Neural progenitor cell (in vitro differentiated cells): ENCODE data around the gene GLDN. TPM values are rescaled to one million over a fixed set of nuclear protein-coding genes. Genes with fewer than 3 reads are reported as not detected.

Source experiments
- DNase-seq: peaks from one replicate; pipeline ENCODE4 v3.0.0-alpha.2; 2016; ENCODE audit warnings: low spot score
- H2AFZ ChIP-seq: fragments of 200-600 bp; sonication (generic); replicated peaks from 2 replicates; pipeline ENCODE4 v1.6.1; 2016; ENCODE audit warnings: antibody characterized with exemption
- H3F3A ChIP-seq: fragments of 200-600 bp; sonication (generic); 2 replicates; pipeline ENCODE4 v1.6.1; 2016; ENCODE audit warnings: antibody characterized with exemption, low read depth
- H3K27ac ChIP-seq: fragments of 200-600 bp; sonication (generic); 2 replicates; pipeline ENCODE4 v1.5.1; 2016; ENCODE audit warnings: mild to moderate bottlenecking
- H3K27me3 ChIP-seq: fragments of 200-600 bp; sonication (generic); 2 replicates; pipeline ENCODE4 v1.6.1; 2016; ENCODE audit warnings: mild to moderate bottlenecking, moderate library complexity
- H3K36me3 ChIP-seq: fragments of 200-600 bp; sonication (generic); 2 replicates; pipeline ENCODE4 v1.5.1; 2016
- H3K4me1 ChIP-seq: fragments of 200-600 bp; sonication (generic); 2 replicates; pipeline ENCODE4 v1.6.1; 2016; ENCODE audit warnings: mixed run types
- H3K4me2 ChIP-seq: fragments of 200-600 bp; sonication (generic); 2 replicates; pipeline ENCODE4 v1.6.1; 2016
- H3K4me3 ChIP-seq: fragments of 200-600 bp; sonication (generic); 2 replicates; pipeline ENCODE4 v1.5.1; 2016
- H3K79me2 ChIP-seq: fragments of 200-600 bp; sonication (generic); 2 replicates; pipeline ENCODE4 v1.6.1; 2016; ENCODE audit warnings: low read depth
- H3K9ac ChIP-seq: fragments of 200-600 bp; sonication (generic); 2 replicates; pipeline ENCODE4 v1.6.1; 2016
- H3K9me3 ChIP-seq: fragments of 200-600 bp; sonication (generic); 2 replicates; pipeline ENCODE4 v1.5.1; 2016; ENCODE audit warnings: low read depth
- H4K20me1 ChIP-seq: fragments of 200-600 bp; sonication (generic); 2 replicates; pipeline ENCODE4 v1.6.1; 2016; ENCODE audit warnings: low read depth
- H3K27ac Mint-ChIP-seq: 3 replicates; pipeline ENCODE4 v1.8.0; 2021; ENCODE audit warnings: mixed read lengths
- H3K27me3 Mint-ChIP-seq: 2 replicates; pipeline ENCODE4 v1.8.0; 2022; ENCODE audit warnings: low read depth, mild to moderate bottlenecking, inconsistent platforms, moderate library complexity, mixed read lengths; ENCODE audit not compliant: insufficient read depth
- H3K36me3 Mint-ChIP-seq: 3 replicates; pipeline ENCODE4 v1.8.0; 2021; ENCODE audit warnings: mixed read lengths
- H3K4me1 Mint-ChIP-seq: 3 replicates; pipeline ENCODE4 v1.8.0; 2021; ENCODE audit warnings: mixed read lengths
- H3K4me3 Mint-ChIP-seq: 3 replicates; pipeline ENCODE4 v1.8.0; 2021; ENCODE audit warnings: mild to moderate bottlenecking, moderate library complexity, mixed read lengths
- H3K9me3 Mint-ChIP-seq: 3 replicates; pipeline ENCODE4 v1.8.0; 2020; ENCODE audit warnings: mixed read lengths
- EZH2 ChIP-seq: fragments of 200-600 bp; sonication (generic); IDR thresholded peaks from 2 replicates; pipeline ENCODE4 v1.6.1; 2017; ENCODE audit warnings: antibody characterized with exemption, mild to moderate bottlenecking, moderate library complexity
- EZH2phosphoT487 ChIP-seq: fragments of 200-600 bp; sonication (generic); IDR thresholded peaks from 2 replicates; pipeline ENCODE4 v1.6.1; 2017; ENCODE audit warnings: antibody characterized with exemption
- total RNA-seq: library from RNA; depleted of rRNA; stranded (reverse); fragments of >200 nt; gene quantifications from 2 replicates; pipeline ENCODE4 v1.2.3, GENCODE V29; 2015; ENCODE audit warnings: low replicate concordance
- TF ChIP-seq, protein P1 (sequence below): fragments of 200-600 bp; sonication (generic); IDR thresholded peaks from 2 replicates; pipeline ENCODE4 v1.5.1; 2017; ENCODE audit warnings: antibody characterized with exemption, mild to moderate bottlenecking

Gene GLDN
- total RNA-seq, 1 donor from 2014 or later: 5.3 TPM

DNA sequence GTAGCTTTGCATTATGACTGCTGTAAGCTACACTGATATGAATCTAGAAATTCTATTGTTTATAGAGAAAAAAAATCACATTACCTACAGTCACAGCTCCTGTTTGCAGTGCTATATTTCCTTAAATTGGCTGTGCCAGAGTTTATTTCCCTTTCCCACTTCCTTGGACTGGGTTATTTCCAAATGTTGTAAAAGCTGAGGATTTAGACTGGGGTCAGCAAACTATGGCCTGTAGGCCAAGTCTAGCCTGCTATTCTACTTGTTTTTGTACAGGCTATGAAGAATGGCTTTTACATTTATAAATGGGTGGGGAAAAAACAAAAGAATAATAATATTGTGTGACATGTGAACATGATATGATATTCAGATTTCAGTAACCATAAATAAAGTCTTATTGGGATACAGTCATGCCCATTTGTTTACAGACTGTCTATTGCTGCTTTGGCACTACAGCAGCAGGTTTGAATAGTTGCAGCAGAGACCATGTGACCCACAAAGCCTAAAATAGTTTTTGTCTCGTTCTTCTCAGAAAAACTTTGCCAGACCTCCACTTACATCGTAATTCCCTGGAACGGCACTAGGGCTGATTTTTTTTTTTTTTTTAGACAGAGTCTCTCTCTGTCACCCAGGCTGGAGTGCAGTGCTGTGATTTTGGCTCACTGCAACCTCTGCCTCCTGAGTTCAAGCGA is 7.8 kb downstream of the GLDN start:
- Mint-ChIP-seq H3K4me3 (no peak overlapping the region), H3K4me1 (no peaks in the 10 kb centered on the region), H3K27me3 (no peaks in the 10 kb centered on the region), H3K36me3 (no peaks in the 10 kb centered on the region), H3K27ac (no peak overlapping the region), H3K9me3 (no peaks in the 10 kb centered on the region)
- Histone ChIP-seq H2AFZ (no peak overlapping the region), H3K36me3 (no peaks in the 10 kb centered on the region), H3F3A (no peaks in the 10 kb centered on the region), H3K4me3 (no peak overlapping the region), H3K27me3 (peaks cover 9% of the 10 kb centered on the region), H3K79me2 (no peaks in the 10 kb centered on the region), H3K9me3 (no peaks in the 10 kb centered on the region), H3K4me1 (no peaks in the 10 kb centered on the region), H4K20me1 (no peaks in the 10 kb centered on the region), H3K9ac (no peak overlapping the region), H3K4me2 (no peak overlapping the region), H3K27ac (no peak overlapping the region)
- TF ChIP-seq, protein P1, sequence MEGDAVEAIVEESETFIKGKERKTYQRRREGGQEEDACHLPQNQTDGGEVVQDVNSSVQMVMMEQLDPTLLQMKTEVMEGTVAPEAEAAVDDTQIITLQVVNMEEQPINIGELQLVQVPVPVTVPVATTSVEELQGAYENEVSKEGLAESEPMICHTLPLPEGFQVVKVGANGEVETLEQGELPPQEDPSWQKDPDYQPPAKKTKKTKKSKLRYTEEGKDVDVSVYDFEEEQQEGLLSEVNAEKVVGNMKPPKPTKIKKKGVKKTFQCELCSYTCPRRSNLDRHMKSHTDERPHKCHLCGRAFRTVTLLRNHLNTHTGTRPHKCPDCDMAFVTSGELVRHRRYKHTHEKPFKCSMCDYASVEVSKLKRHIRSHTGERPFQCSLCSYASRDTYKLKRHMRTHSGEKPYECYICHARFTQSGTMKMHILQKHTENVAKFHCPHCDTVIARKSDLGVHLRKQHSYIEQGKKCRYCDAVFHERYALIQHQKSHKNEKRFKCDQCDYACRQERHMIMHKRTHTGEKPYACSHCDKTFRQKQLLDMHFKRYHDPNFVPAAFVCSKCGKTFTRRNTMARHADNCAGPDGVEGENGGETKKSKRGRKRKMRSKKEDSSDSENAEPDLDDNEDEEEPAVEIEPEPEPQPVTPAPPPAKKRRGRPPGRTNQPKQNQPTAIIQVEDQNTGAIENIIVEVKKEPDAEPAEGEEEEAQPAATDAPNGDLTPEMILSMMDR: no peak
- DNase-seq: no peak

DNA sequence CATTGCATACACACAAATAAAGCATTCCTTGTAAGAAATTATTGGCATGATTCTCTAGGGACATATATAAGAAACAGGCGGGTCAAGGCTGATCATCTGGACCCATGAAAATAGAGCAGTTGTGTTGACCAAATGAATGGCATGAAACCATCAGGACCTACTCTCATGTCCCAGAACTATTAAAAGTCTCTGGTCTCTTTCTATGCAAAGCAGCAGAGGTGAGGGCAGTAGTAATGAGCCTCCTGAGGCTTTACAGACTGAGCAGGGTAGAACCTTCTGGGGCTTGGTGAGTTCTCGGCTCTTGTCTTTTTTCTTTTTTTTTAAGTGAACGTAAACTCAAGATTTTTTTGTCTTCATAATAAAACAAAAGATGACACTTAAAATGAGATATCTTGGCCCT is 9.3 kb downstream of the GLDN start:
- H3K4me2 ChIP-seq: no peak overlapping the region
- no peak overlapping the region for H3K4me3 Mint-ChIP-seq
- no peaks in the 10 kb centered on the region for H3F3A ChIP-seq
- H3K27ac ChIP-seq: no peak overlapping the region
- no peaks in the 10 kb centered on the region for H3K9me3 Mint-ChIP-seq
- H3K27me3 Mint-ChIP-seq: no peaks in the 10 kb centered on the region
- H3K4me3 ChIP-seq: no peak overlapping the region
- no peak overlapping the region for H3K9ac ChIP-seq
- H3K27ac Mint-ChIP-seq: no peak overlapping the region
- no peaks in the 10 kb centered on the region for H3K36me3 Mint-ChIP-seq
- H4K20me1 ChIP-seq: no peaks in the 10 kb centered on the region
- no peaks in the 10 kb centered on the region for H3K79me2 ChIP-seq
- H3K27me3 ChIP-seq: no peaks in the 10 kb centered on the region
- H3K9me3 ChIP-seq: no peaks in the 10 kb centered on the region
- no peaks in the 10 kb centered on the region for H3K4me1 ChIP-seq
- no peaks in the 10 kb centered on the region for H3K36me3 ChIP-seq
- DNase-seq: no peak
- no peaks in the 10 kb centered on the region for H3K4me1 Mint-ChIP-seq
- TF ChIP-seq EZH2 (no peak), EZH2phosphoT487 (no peak)
- TF ChIP-seq, protein P1: no peak
- no peak overlapping the region for H2AFZ ChIP-seq

DNA sequence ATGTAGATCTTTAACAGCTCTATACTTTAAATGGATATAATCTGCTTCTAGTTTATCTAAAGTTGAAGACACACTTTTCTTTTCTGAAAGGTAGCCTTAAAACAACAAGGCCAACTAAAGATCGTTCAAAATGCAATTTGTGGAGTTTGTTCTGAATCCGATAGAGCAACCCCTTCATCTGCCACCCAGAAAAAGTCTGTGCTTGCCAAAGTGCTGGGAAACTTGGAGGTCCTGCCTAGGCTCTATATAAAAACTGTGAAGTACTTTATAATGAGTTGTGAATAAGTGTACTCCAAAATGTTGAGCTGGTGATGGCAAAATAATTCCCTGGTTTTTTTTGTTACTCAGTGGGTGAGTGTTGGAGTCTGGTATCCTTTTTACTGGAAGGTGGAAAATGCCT is 12.5 kb downstream of the GLDN start:
- Mint-ChIP-seq H3K4me1 (no peaks in the 10 kb centered on the region), H3K27me3 (no peaks in the 10 kb centered on the region), H3K4me3 (no peak overlapping the region), H3K36me3 (no peaks in the 10 kb centered on the region), H3K27ac (no peak overlapping the region), H3K9me3 (no peaks in the 10 kb centered on the region)
- Histone ChIP-seq H4K20me1 (no peaks in the 10 kb centered on the region), H3F3A (no peaks in the 10 kb centered on the region), H3K27ac (no peak overlapping the region), H3K9me3 (no peaks in the 10 kb centered on the region), H2AFZ (no peak overlapping the region), H3K79me2 (no peaks in the 10 kb centered on the region), H3K4me2 (no peak overlapping the region), H3K36me3 (no peaks in the 10 kb centered on the region), H3K4me1 (no peaks in the 10 kb centered on the region), H3K4me3 (no peak overlapping the region), H3K9ac (no peak overlapping the region), H3K27me3 (no peaks in the 10 kb centered on the region)
- TF ChIP-seq EZH2 (no peak), EZH2phosphoT487 (no peak)
- DNase-seq: no peak

DNA sequence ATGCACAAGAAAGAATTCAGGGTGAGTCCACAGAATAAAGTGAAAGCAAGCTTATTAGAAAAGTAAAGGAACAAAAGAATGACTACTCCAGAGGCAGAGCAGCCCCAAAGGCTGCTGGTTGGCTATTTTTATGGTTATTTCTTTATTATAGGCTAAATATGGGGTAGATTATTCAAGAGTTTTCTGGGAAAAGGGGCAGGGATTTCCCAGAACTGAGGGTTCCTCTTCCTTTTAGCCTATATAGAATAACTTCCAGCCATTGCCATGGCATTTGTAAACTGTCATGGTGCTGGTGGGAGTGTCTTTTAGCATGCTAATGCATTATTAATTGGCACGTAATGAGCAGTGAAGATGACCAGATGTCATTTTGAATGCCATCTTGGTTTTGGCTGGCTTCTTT is 13.6 kb downstream of the GLDN start:
- TF ChIP-seq, protein P1: no peak
- TF ChIP-seq EZH2phosphoT487: no peak
- no peak for TF ChIP-seq EZH2
- Histone ChIP-seq H4K20me1 (no peaks in the 10 kb centered on the region), H3K4me1 (no peaks in the 10 kb centered on the region), H3K4me2 (no peak overlapping the region), H3K79me2 (no peaks in the 10 kb centered on the region), H3K9ac (no peak overlapping the region), H2AFZ (no peak overlapping the region), H3K27ac (no peak overlapping the region), H3K36me3 (no peaks in the 10 kb centered on the region), H3F3A (no peaks in the 10 kb centered on the region), H3K27me3 (no peaks in the 10 kb centered on the region), H3K9me3 (no peaks in the 10 kb centered on the region), H3K4me3 (no peak overlapping the region)
- Mint-ChIP-seq H3K27me3 (no peaks in the 10 kb centered on the region), H3K9me3 (no peaks in the 10 kb centered on the region), H3K27ac (no peak overlapping the region), H3K36me3 (no peaks in the 10 kb centered on the region), H3K4me3 (no peak overlapping the region), H3K4me1 (no peaks in the 10 kb centered on the region)
- DNase-seq: no peak
